Measurements from ENCODE around the gene HRH1.
"Not testable (repeated sequence)": the region's sequence is repeated elsewhere in the genome, so short reads cannot be mapped to it uniquely, and the experiment has no call there.

HRH1 gene

GRCh38 chr3:11199902-11200845 is 45.9 kb downstream of the HRH1 start:
- Histone ChIP-seq H3K27me3 (ENCODE audit: insufficient read depth, low read depth) (no peaks in the 10 kb centered on the region), H3K36me3 (ENCODE audit: insufficient read depth) (no peaks in the 10 kb centered on the region), H3K9ac (no peak overlapping the region), H4K20me1 (ENCODE audit: insufficient read depth) (no peaks in the 10 kb centered on the region), H2AFZ (ENCODE audit: low read depth) (no peak overlapping the region), H3K4me2 (no peak overlapping the region), H3K4me3 (IDR thresholded peaks at IDR 0.05; ENCODE audit: insufficient read depth, low read depth, low read length) (no peak overlapping the region), H3K79me2 (ENCODE audit: insufficient read depth, low read depth) (no peaks in the 10 kb centered on the region), H3K4me1 (ENCODE audit: low read depth, poor library complexity, severe bottlenecking) (no peaks in the 10 kb centered on the region), H3K27ac (no peak overlapping the region)
- no peak for TF ChIP-seq CTCF (conservative IDR thresholded peaks at IDR 0.05; ENCODE audit: low read depth, low read length)

GRCh38 chr3:11201251-11202019 is 47.1 kb downstream of the HRH1 start:
- no peaks in the 10 kb centered on the region for H3K4me1 ChIP-seq (ENCODE audit: low read depth, poor library complexity, severe bottlenecking)
- H4K20me1 ChIP-seq (ENCODE audit: insufficient read depth), result no peaks in the 10 kb centered on the region
- no peak overlapping the region for H3K4me2 ChIP-seq
- no peak overlapping the region for H2AFZ ChIP-seq (ENCODE audit: low read depth)
- TF ChIP-seq CTCF (conservative IDR thresholded peaks at IDR 0.05; ENCODE audit: low read depth, low read length), result no peak
- H3K4me3 ChIP-seq (IDR thresholded peaks at IDR 0.05; ENCODE audit: insufficient read depth, low read depth, low read length), result no peak overlapping the region
- H3K36me3 ChIP-seq (ENCODE audit: insufficient read depth), result no peaks in the 10 kb centered on the region
- no peak overlapping the region for H3K9ac ChIP-seq
- H3K27ac ChIP-seq, result no peak overlapping the region
- H3K79me2 ChIP-seq (ENCODE audit: insufficient read depth, low read depth), result no peaks in the 10 kb centered on the region
- no peaks in the 10 kb centered on the region for H3K27me3 ChIP-seq (ENCODE audit: insufficient read depth, low read depth)

- no peak overlapping the region for H3K4me3 ChIP-seq (IDR thresholded peaks at IDR 0.05; ENCODE audit: insufficient read depth, low read depth, low read length)
- H2AFZ ChIP-seq (ENCODE audit: low read depth), result no peak overlapping the region
- no peaks in the 10 kb centered on the region for H4K20me1 ChIP-seq (ENCODE audit: insufficient read depth)
- no peaks in the 10 kb centered on the region for H3K36me3 ChIP-seq (ENCODE audit: insufficient read depth)
- no peaks in the 10 kb centered on the region for H3K4me1 ChIP-seq (ENCODE audit: low read depth, poor library complexity, severe bottlenecking)
- H3K79me2 ChIP-seq (ENCODE audit: insufficient read depth, low read depth), result no peaks in the 10 kb centered on the region
- no peak overlapping the region for H3K27ac ChIP-seq
- H3K4me2 ChIP-seq, result no peak overlapping the region
- TF ChIP-seq CTCF (conservative IDR thresholded peaks at IDR 0.05; ENCODE audit: low read depth, low read length), result no peak
- H3K27me3 ChIP-seq (ENCODE audit: insufficient read depth, low read depth), result no peaks in the 10 kb centered on the region
- H3K9ac ChIP-seq, result no peak overlapping the region
Observed at GRCh38 chr3:11203961-11204360, 49.7 kb downstream of the HRH1 start.

- Histone ChIP-seq H4K20me1 (ENCODE audit: insufficient read depth) (no peaks in the 10 kb centered on the region), H3K79me2 (ENCODE audit: insufficient read depth, low read depth) (no peaks in the 10 kb centered on the region), H3K27ac (no peak overlapping the region), H3K4me3 (IDR thresholded peaks at IDR 0.05; ENCODE audit: insufficient read depth, low read depth, low read length) (no peak overlapping the region), H3K9ac (no peak overlapping the region), H3K27me3 (ENCODE audit: insufficient read depth, low read depth) (no peaks in the 10 kb centered on the region), H3K4me2 (no peak overlapping the region), H3K36me3 (ENCODE audit: insufficient read depth) (no peaks in the 10 kb centered on the region), H2AFZ (ENCODE audit: low read depth) (no peak overlapping the region), H3K4me1 (ENCODE audit: low read depth, poor library complexity, severe bottlenecking) (no peaks in the 10 kb centered on the region)
- TF ChIP-seq CTCF (conservative IDR thresholded peaks at IDR 0.05; ENCODE audit: low read depth, low read length), result no peak
Observed at GRCh38 chr3:11204697-11205348, 50.5 kb downstream of the HRH1 start.

- H3K27ac ChIP-seq; H3K79me2 ChIP-seq (ENCODE audit: insufficient read depth, low read depth); H4K20me1 ChIP-seq (ENCODE audit: insufficient read depth); H3K4me2 ChIP-seq; H3K27me3 ChIP-seq (ENCODE audit: insufficient read depth, low read depth); H3K4me1 ChIP-seq (ENCODE audit: low read depth, poor library complexity, severe bottlenecking); H3K4me3 ChIP-seq (IDR thresholded peaks at IDR 0.05; ENCODE audit: insufficient read depth, low read depth, low read length); H2AFZ ChIP-seq (ENCODE audit: low read depth); H3K36me3 ChIP-seq (ENCODE audit: insufficient read depth); H3K9ac ChIP-seq: not testable (repeated sequence)
Observed at GRCh38 chr3:11205881-11206280, 51.6 kb downstream of the HRH1 start.
